Dermis lymphatic vessel endothelial cell (primary cell): Measurements from ENCODE around the gene DUSP16. TPM values are rescaled to one million over a fixed set of nuclear protein-coding genes. Genes with fewer than 3 reads are reported as not detected.

ENCODE experiments used
- total RNA-seq: library from RNA; depleted of rRNA; stranded (reverse); fragments of >200 nt; gene quantifications from 2 replicates; pipeline ENCODE4 v1.2.1, GENCODE V29; 2014

Gene DUSP16, protein sequence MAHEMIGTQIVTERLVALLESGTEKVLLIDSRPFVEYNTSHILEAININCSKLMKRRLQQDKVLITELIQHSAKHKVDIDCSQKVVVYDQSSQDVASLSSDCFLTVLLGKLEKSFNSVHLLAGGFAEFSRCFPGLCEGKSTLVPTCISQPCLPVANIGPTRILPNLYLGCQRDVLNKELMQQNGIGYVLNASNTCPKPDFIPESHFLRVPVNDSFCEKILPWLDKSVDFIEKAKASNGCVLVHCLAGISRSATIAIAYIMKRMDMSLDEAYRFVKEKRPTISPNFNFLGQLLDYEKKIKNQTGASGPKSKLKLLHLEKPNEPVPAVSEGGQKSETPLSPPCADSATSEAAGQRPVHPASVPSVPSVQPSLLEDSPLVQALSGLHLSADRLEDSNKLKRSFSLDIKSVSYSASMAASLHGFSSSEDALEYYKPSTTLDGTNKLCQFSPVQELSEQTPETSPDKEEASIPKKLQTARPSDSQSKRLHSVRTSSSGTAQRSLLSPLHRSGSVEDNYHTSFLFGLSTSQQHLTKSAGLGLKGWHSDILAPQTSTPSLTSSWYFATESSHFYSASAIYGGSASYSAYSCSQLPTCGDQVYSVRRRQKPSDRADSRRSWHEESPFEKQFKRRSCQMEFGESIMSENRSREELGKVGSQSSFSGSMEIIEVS
- total RNA-seq = 5.4 and 5.7 TPM in 2 replicates

DNA sequence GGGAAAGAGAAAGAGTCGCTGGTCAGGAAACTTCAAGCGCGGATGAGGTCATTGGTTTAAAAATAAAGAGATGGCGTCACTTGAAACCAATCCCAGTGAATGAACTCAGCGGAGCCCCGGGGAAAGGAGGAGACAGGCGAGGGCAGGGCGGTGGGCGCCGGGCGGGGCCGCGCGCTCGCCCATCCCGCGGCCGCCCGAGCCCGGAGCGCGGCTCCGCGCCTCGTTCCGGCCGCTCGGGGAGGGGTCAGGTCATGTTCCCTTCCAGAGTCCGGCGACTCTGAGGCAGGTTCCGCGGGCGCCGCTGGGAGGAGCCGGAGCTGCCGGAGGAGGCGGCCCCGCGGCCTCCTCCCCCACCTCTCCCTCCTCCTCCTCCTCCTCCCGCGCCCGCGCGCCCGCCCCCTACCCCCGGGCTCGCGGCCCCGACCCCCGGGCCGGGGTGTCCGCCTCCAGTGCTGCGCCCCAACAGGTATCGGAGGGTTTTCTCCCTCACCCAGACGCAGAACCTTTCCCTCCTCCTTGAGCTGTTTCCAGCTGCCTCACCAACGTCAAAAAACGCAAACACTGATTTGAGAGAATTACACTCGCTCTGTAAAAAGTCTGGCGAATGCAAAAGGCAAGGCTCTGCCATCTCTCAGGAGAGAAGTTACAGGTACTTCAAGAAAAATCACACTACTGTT lies at the start of gene DUSP16:
Gene DUSP16 (minus strand): TSS at position 279 of the 677 bp plus-strand sequence. CDS start 41,765 bp downstream, outside the sequence.

DNA sequence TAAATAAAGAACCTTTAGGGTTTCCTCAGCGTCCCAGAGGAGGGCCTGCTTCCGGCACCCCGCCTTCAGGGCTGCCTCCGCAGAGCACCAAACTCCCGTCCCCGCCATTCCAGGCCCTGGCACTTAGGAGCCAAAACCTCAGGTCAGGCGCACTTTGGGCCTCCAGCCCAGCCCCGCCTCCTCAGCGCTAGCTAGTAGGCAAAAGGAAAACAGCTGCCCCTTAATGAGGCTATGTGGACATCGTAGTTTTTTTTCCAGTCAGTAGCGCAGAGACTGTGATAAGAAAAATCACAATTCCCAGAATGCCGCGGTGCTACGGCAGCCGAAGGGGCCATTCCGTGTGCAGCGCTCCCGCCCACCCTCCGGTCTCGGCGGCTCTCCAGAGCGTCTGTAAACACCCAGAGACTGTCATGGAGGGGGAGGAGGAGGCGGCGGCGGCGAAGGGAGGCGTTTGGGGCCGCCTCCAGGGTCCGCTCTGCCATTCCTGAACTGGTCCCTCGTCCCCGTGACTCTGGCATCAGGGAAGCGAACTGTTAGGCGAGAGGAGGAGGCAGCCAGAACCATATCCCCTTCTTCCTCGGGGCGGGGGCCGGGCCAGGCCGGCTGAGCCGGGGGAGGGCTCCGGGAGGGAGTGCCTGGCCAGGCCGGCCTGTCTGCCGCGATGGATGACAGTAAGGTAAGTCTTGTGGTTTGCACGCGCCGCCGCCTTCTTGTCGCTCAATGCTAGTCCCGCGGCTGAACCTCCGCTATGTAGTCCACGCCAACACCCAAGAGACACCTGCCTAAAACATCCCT lies 49.0 kb upstream of the DUSP16 start, which contains the start of gene CREBL2:
Gene CREBL2 (plus strand): TSS at position 365 of the 795 bp plus-strand sequence. CDS start 297 bp downstream, at position 662.

Other genes with a start within 250 kb of the DUSP16 start
- 7.0 and 7.1 TPM in 2 replicates for gene MANSC1, start 212.6 kb downstream of the DUSP16 start, total RNA-seq
- 3.5 and 6.1 TPM in 2 replicates for gene BORCS5, start 205.8 kb downstream of the DUSP16 start, total RNA-seq
- 42.9 and 47.0 TPM in 2 replicates for gene CREBL2, start 49.0 kb upstream of the DUSP16 start, total RNA-seq
- gene GPR19, start 133.3 kb upstream of the DUSP16 start, total RNA-seq = 0.11 and 0.43 TPM in 2 replicates
- 122 and 143 TPM in 2 replicates for gene CDKN1B, start 154.5 kb upstream of the DUSP16 start, total RNA-seq
- gene APOLD1, start 222.8 kb upstream of the DUSP16 start, total RNA-seq = 80.7 and 97.2 TPM in 2 replicates